ENCODE results near the gene PDE4C. TPM values are rescaled to one million over a fixed set of nuclear protein-coding genes. Genes with fewer than 3 reads are reported as not detected.

The PDE4C gene
- total RNA-seq, 1 donor from 2014 or later: 2.9 TPM

DNA sequence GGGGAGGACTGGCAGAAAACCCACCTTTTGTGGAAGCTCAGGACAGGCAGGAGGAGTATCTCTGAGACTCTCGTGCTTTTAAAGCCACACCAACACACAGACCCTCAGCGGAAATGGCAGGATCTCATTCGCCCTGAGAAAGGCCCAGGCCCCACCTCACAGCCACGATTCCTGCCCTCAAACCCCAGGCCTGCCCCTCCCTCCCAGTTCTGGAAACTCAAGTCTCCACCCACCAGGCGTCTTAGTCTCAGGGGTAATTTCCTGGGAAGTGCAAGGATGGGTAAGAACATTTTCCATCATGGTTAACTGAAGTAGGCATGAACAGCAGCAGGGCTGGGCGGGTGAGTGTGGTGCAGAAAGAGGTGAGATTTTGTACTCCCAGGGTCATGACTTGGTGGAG lies 8.0 kb upstream of the PDE4C start:
- no peak for DNase-seq (ENCODE audit: low spot score)
- Mint-ChIP-seq H3K36me3 (ENCODE audit: low read depth) (peaks cover 2% of the 10 kb centered on the region), H3K27ac (ENCODE audit: unreplicated experiment) (no peak overlapping the region), H3K9me3 (ENCODE audit: low read depth) (peaks cover 7% of the 10 kb centered on the region), H3K4me3 (ENCODE audit: unreplicated experiment) (no peak overlapping the region), H3K27me3 (ENCODE audit: low read depth) (peaks cover 31% of the 10 kb centered on the region), H3K4me1 (ENCODE audit: low read depth) (peaks cover 10% of the 10 kb centered on the region)
- no peak for TF ChIP-seq CTCF (IDR thresholded peaks at IDR 0.05)

GRCh38 chr19:18233224-18233825 lies 7.1 kb upstream of the PDE4C start:
- Mint-ChIP-seq H3K9me3 (ENCODE audit: low read depth) (peaks cover 7% of the 10 kb centered on the region), H3K27ac (ENCODE audit: unreplicated experiment) (no peak overlapping the region), H3K4me3 (ENCODE audit: unreplicated experiment) (no peak overlapping the region), H3K36me3 (ENCODE audit: low read depth) (peaks cover 2% of the 10 kb centered on the region), H3K27me3 (ENCODE audit: low read depth) (peaks cover 30% of the 10 kb centered on the region), H3K4me1 (ENCODE audit: low read depth) (peaks cover 10% of the 10 kb centered on the region)
- DNase-seq (ENCODE audit: low spot score): no peak
- TF ChIP-seq CTCF (IDR thresholded peaks at IDR 0.05): no peak

GRCh38 chr19:18232540-18233223 lies 6.4 kb upstream of the PDE4C start:
- Mint-ChIP-seq H3K27ac (ENCODE audit: unreplicated experiment) (no peak overlapping the region), H3K4me1 (ENCODE audit: low read depth) (peaks cover 11% of the 10 kb centered on the region), H3K27me3 (ENCODE audit: low read depth) (peaks cover 30% of the 10 kb centered on the region), H3K4me3 (ENCODE audit: unreplicated experiment) (no peak overlapping the region), H3K9me3 (ENCODE audit: low read depth) (peaks cover 7% of the 10 kb centered on the region), H3K36me3 (ENCODE audit: low read depth) (peaks cover 2% of the 10 kb centered on the region)
- TF ChIP-seq CTCF (IDR thresholded peaks at IDR 0.05): peak; percentile 40
- no peak for DNase-seq (ENCODE audit: low spot score)

GRCh38 chr19:18231775-18232174 lies 5.5 kb upstream of the PDE4C start:
- H3K27ac Mint-ChIP-seq (ENCODE audit: unreplicated experiment): no peak overlapping the region

More at GRCh38 chr19:18231775-18232174, 5.5 kb upstream of the PDE4C start:
- TF ChIP-seq CTCF (IDR thresholded peaks at IDR 0.05): no peak
- Mint-ChIP-seq H3K36me3 (ENCODE audit: low read depth) (peaks cover 2% of the 10 kb centered on the region), H3K27me3 (ENCODE audit: low read depth) (peaks cover 28% of the 10 kb centered on the region), H3K4me3 (ENCODE audit: unreplicated experiment) (no peak overlapping the region), H3K9me3 (ENCODE audit: low read depth) (peaks cover 7% of the 10 kb centered on the region), H3K4me1 (ENCODE audit: low read depth) (peaks cover 19% of the 10 kb centered on the region)
- no peak for DNase-seq (ENCODE audit: low spot score)

Data from chondrocyte (in vitro differentiated cells).